Measurements from ENCODE around the gene GLT8D1.

- TF ChIP-seq CTCF (IDR thresholded peaks at IDR 0.05; ENCODE audit: low read depth, low read length) = no peak
- no peak for TF ChIP-seq EZH2phosphoT487 (IDR thresholded peaks at IDR 0.05; ENCODE audit: low read depth)
Measured at GRCh38 chr3:52650439-52650838, 55.2 kb downstream of the GLT8D1 start.

Measured in OCI-LY3 (cell line).